ENCODE measurements around the gene ECE2. TPM values are rescaled to one million over a fixed set of nuclear protein-coding genes. Genes with fewer than 3 reads are reported as not detected.

ECE2 gene
- total and polyA plus RNA-seq, 2 experiments from 2014 or later: not detected

DNA sequence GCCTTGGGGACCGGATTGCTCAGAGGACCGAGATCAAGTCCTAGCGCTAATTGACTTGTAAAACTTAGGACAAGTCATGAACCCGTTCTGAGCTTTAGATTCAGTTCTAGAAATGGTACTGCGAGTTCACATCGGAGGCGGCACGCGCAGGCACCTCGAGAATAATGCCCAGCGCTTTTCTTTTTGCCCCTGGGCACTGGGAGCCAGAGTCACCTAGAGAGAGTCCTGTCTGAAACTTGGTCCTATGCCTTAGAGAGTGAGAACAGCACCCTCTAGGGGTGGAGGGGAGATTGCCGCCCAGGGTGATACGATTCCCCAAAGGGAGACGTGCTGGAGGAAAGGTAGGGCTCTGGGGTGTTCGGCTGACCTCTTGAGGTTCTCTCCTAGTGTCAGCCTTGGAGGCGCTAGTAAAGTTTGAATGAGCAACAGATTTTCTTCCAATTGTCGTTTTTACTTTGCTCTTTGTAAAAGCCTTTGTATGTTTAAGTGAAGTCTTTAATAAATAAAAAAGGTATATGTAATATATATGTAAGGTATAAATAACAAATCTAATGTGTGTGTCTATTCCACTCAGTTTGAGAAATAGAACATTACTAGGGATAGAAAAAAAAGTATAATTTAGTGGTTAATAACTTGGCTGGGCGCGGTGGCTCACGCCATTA is 25.5 kb upstream of the ECE2 start:
- in situ Hi-C loops (cut with MboI): loop anchor here (10.0 kb wide), 1 partner anchor 355 kb away; no protein-coding TSS in a partner anchor

DNA sequence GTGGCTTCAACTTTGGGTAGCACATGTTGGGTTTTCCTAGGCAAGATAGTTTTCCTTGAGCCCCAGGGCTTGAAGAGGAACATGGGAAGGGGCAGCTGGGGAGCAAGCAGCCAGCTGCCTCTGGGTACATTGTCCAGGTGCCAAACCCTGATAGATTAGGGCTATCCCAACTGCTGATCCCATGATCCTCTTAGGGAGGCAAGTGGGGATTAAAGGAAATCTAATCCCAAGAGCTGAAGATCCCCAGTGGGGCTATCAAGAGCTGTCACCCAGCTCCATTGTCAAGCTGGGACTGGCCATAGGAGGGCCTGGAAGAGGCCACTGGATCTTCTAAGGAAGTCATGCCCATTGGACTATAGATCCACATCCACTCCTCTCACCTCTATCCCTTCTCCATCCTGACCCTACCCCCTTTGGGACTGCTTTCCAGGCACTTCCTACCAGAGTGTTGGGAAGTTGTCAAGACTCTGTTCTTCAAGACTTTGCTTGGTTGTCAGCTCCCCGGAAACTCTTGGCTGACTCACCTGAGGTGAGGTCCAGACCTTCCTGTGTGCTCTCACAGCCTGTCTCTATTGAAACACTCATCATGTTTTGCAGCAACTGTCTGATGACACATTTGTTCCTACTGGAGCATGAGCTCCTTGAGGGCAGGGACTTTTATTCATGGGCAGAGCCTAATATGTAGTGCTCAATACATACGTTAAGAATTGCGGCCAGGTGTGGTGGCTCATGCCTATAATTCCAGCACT is 20.4 kb upstream of the ECE2 start:
- Histone ChIP-seq H3K4me1 (ENCODE audit: insufficient read depth) (0 out of 2 replicates have a peak, but pooled peaks cover 2% of the 10 kb centered on the region), H3K9ac (no peak overlapping the region), H3K36me3 (ENCODE audit: low read depth) (no peaks in the 10 kb centered on the region), H4K20me1 (ENCODE audit: insufficient read depth) (no peaks in the 10 kb centered on the region), H3K4me2 (ENCODE audit: unreplicated experiment) (no peak overlapping the region), H3K27ac (no peak overlapping the region), H3K79me2 (ENCODE audit: insufficient read depth) (peaks cover 5% of the 10 kb centered on the region; the same call in 1 of the 2 replicates), H3K9me3 (ENCODE audit: low read depth) (no peaks in the 10 kb centered on the region), H3F3A (ENCODE audit: insufficient read depth) (peaks cover 3% of the 10 kb centered on the region; the same call in 1 of the 2 replicates), H3K9me2 (ENCODE audit: insufficient read depth) (no peaks in the 10 kb centered on the region), H2AFZ (no peak overlapping the region), H3K4me3 (no peak overlapping the region), H3K27me3 (replicated peaks; ENCODE audit: insufficient read depth) (no peaks in the 10 kb centered on the region)
- in situ Hi-C loops (cut with MboI): loop anchor here (10.0 kb wide), 1 partner anchor 361 kb away; no protein-coding TSS in a partner anchor
- WGBS, 2 experiments (ENCODE audit: low coverage in 1 of 2, low lambda C conversion rate in 2 of 2, missing lambda C conversion rate in 2 of 2): 82 to 88% methylated on average over 3 of the region's 3 CpGs
- peak; percentile 20 for DNase-seq
- TF ChIP-seq EZH2 (IDR thresholded peaks at IDR 0.05; ENCODE audit: insufficient read depth, poor library complexity, severe bottlenecking) (no peak), EZH2phosphoT487 (IDR thresholded peaks at IDR 0.05; ENCODE audit: insufficient read depth, low read depth) (no peak)

More for the DNA sequence above, 25.5 kb upstream of the ECE2 start:
- no peaks in the 10 kb centered on the region for H4K20me1 ChIP-seq (ENCODE audit: insufficient read depth)
- peak; percentile 86 for DNase-seq
- no peaks in the 10 kb centered on the region for H3K9me2 ChIP-seq (ENCODE audit: insufficient read depth)
- H3K4me1 ChIP-seq (ENCODE audit: insufficient read depth): no peaks in the 10 kb centered on the region
- no peaks in the 10 kb centered on the region for H3K27me3 ChIP-seq (replicated peaks; ENCODE audit: insufficient read depth)
- H3K27ac ChIP-seq: peak overlapping the region; percentile 10; the same call in 1 of the 2 replicates
- peak overlapping the region; percentile 97 for H3K4me3 ChIP-seq
- 12 to 13% methylated on average over 20 of the region's 20 CpGs for WGBS, 2 experiments (ENCODE audit: low coverage in 1 of 2, low lambda C conversion rate in 2 of 2, missing lambda C conversion rate in 2 of 2)
- no peaks in the 10 kb centered on the region for H3K9me3 ChIP-seq (ENCODE audit: low read depth)
- no peaks in the 10 kb centered on the region for H3K36me3 ChIP-seq (ENCODE audit: low read depth)
- H3F3A ChIP-seq (ENCODE audit: insufficient read depth): peaks cover 8% of the 10 kb centered on the region
- H3K9ac ChIP-seq: peak overlapping the region; percentile 72
- H2AFZ ChIP-seq: peak overlapping the region; percentile 100
- TF ChIP-seq EZH2 (IDR thresholded peaks at IDR 0.05; ENCODE audit: insufficient read depth, poor library complexity, severe bottlenecking) (no peak), EZH2phosphoT487 (IDR thresholded peaks at IDR 0.05; ENCODE audit: insufficient read depth, low read depth) (no peak)
- H3K4me2 ChIP-seq (ENCODE audit: unreplicated experiment): peak overlapping the region; percentile 100
- peaks cover 35% of the 10 kb centered on the region for H3K79me2 ChIP-seq (ENCODE audit: insufficient read depth)

DNA sequence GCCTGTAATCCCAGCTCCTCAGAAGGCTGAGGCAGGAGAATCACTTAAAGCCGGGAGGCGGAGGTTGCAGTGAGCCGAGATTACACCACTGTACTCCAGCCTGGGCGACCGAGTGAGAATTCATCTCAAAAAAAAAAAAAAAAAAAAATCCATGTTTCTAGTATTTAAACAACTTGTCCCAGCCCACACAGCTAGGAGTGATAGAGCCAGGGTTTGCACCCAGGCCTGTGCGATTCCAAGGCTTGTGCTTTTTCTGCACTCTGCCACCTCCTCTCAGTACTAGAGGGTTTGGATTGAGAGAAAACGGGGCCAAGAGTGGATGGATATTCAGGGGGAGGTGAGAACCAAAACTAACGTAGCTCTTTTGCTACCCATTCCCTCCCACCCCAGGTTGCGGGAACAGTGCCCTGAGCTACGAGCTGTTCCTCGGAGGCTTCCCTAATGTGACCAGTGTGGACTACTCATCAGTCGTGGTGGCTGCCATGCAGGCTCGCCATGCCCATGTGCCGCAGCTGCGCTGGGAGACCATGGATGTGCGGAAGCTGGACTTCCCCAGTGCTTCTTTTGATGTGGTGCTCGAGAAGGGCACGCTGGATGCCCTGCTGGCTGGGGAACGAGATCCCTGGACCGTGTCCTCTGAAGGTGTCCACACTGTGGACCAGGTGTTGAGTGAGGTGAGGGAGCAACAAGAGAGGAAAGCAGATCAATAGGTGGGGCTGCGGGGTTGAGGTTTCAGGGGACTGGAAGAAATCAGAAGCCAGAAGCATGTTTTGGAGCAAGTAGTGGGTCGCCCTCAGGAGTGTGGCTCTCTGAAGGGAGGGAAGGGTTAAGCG is 18.5 kb upstream of the ECE2 start:
- H3F3A ChIP-seq (ENCODE audit: insufficient read depth): peaks cover 6% of the 10 kb centered on the region; the same call in 1 of the 2 replicates
- WGBS, 2 experiments (ENCODE audit: low coverage in 1 of 2, low lambda C conversion rate in 2 of 2, missing lambda C conversion rate in 2 of 2): 85 to 88% methylated on average over 23 of the region's 23 CpGs
- no peak overlapping the region for H3K4me2 ChIP-seq (ENCODE audit: unreplicated experiment)
- in situ Hi-C loops (cut with MboI): loop anchor here (10.0 kb wide), 1 partner anchor 362 kb away; no protein-coding TSS in a partner anchor
- no peaks in the 10 kb centered on the region for H4K20me1 ChIP-seq (ENCODE audit: insufficient read depth)
- H3K9me3 ChIP-seq (ENCODE audit: low read depth): no peaks in the 10 kb centered on the region
- no peak overlapping the region for H3K27ac ChIP-seq
- H3K36me3 ChIP-seq (ENCODE audit: low read depth): no peaks in the 10 kb centered on the region
- no peaks in the 10 kb centered on the region for H3K27me3 ChIP-seq (replicated peaks; ENCODE audit: insufficient read depth)
- H3K9ac ChIP-seq: no peak overlapping the region
- H2AFZ ChIP-seq: no peak overlapping the region
- no peak for TF ChIP-seq EZH2 (IDR thresholded peaks at IDR 0.05; ENCODE audit: insufficient read depth, poor library complexity, severe bottlenecking)
- TF ChIP-seq EZH2phosphoT487 (IDR thresholded peaks at IDR 0.05; ENCODE audit: insufficient read depth, low read depth): no peak
- no peaks in the 10 kb centered on the region for H3K79me2 ChIP-seq (ENCODE audit: insufficient read depth)
- 0 out of 2 replicates have a peak, but pooled peaks cover 2% of the 10 kb centered on the region for H3K4me1 ChIP-seq (ENCODE audit: insufficient read depth)
- H3K9me2 ChIP-seq (ENCODE audit: insufficient read depth): no peaks in the 10 kb centered on the region
- no peak for DNase-seq
- H3K4me3 ChIP-seq: no peak overlapping the region

DNA sequence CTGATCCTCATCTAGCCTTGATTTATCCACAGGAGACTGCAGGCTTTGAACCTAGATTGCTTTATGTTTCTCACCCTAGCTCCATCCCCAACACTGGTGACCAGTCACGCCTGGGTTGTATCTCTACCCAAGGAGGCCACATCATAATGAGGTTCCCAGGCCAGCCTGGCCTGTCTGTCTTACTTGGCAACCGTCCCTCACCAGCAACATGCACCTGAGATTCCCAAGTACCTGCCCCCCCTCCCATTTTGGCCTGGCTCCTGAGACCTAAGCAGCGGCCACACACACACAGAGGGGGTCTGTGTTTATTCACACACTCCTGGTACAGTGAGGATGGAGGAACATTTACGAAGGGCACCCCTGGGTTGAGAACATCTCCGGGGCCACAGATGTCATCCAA is 16.9 kb upstream of the ECE2 start:
- in situ Hi-C loops (cut with MboI): loop anchor here (10.0 kb wide), 1 partner anchor 364 kb away; no protein-coding TSS in a partner anchor
- H3K36me3 ChIP-seq (ENCODE audit: low read depth): no peaks in the 10 kb centered on the region
- 0 out of 2 replicates have a peak, but pooled peaks cover 4% of the 10 kb centered on the region for H3K27me3 ChIP-seq (replicated peaks; ENCODE audit: insufficient read depth)
- H3K9me2 ChIP-seq (ENCODE audit: insufficient read depth): no peaks in the 10 kb centered on the region
- TF ChIP-seq EZH2 (IDR thresholded peaks at IDR 0.05; ENCODE audit: insufficient read depth, poor library complexity, severe bottlenecking) (no peak), EZH2phosphoT487 (IDR thresholded peaks at IDR 0.05; ENCODE audit: insufficient read depth, low read depth) (no peak)
- H3F3A ChIP-seq (ENCODE audit: insufficient read depth): peaks cover 6% of the 10 kb centered on the region; the same call in 1 of the 2 replicates
- H3K4me1 ChIP-seq (ENCODE audit: insufficient read depth): 0 out of 2 replicates have a peak, but pooled peaks cover 2% of the 10 kb centered on the region
- no peak overlapping the region for H3K4me2 ChIP-seq (ENCODE audit: unreplicated experiment)
- H3K9ac ChIP-seq: no peak overlapping the region
- no peaks in the 10 kb centered on the region for H3K79me2 ChIP-seq (ENCODE audit: insufficient read depth)
- WGBS, 2 experiments (ENCODE audit: low coverage in 1 of 2, low lambda C conversion rate in 2 of 2, missing lambda C conversion rate in 2 of 2): 84 to 92% methylated on average over 5 of the region's 5 CpGs
- H3K9me3 ChIP-seq (ENCODE audit: low read depth): no peaks in the 10 kb centered on the region
- no peaks in the 10 kb centered on the region for H4K20me1 ChIP-seq (ENCODE audit: insufficient read depth)
- no peak overlapping the region for H3K4me3 ChIP-seq
- H2AFZ ChIP-seq: no peak overlapping the region
- no peak for DNase-seq
- H3K27ac ChIP-seq: no peak overlapping the region
